GM18909 (cell line): ENCODE measurements around the gene CD14.
"Not testable (repeated sequence)": the region's sequence is repeated elsewhere in the genome, so short reads cannot be mapped to it uniquely, and the experiment has no call there.

ENCODE experiments used
- ATAC-seq: cut with Tn5 transposase; IDR thresholded peaks from one replicate; pipeline ENCODE4 v1.9.1; 2021; ENCODE audit warnings: mild to moderate bottlenecking; ENCODE audit not compliant: unreplicated experiment, poor library complexity

CD14 gene

GRCh38 chr5:140635291-140636257, 2.6 kb upstream of the CD14 start:
- ATAC-seq: no peak

GRCh38 chr5:140634103-140634502, 1.1 kb upstream of the CD14 start:
- no peak for ATAC-seq

- ATAC-seq: no peak
Observed at GRCh38 chr5:140633501-140633900, 526 bp upstream of the CD14 start.

- ATAC-seq: peak; percentile 72
Observed at GRCh38 chr5:140632366-140633020, 482 bp downstream of the CD14 start.

- ATAC-seq: peak; percentile 46
Observed at GRCh38 chr5:140631831-140632365, 1.1 kb downstream of the CD14 start.

- ATAC-seq: no peak
Observed at GRCh38 chr5:140631036-140631417, 1.9 kb downstream of the CD14 start.

GRCh38 chr5:140630292-140631035, 2.5 kb downstream of the CD14 start:
- no peak for ATAC-seq

- ATAC-seq: no peak
Observed at GRCh38 chr5:140628711-140629110, 4.3 kb downstream of the CD14 start.

GRCh38 chr5:140627972-140628371, 5.0 kb downstream of the CD14 start:
- no peak for ATAC-seq

GRCh38 chr5:140624886-140625285, 8.1 kb downstream of the CD14 start:
- ATAC-seq: not testable (repeated sequence)

- ATAC-seq: not testable (repeated sequence)
Observed at GRCh38 chr5:140623061-140623460, 9.9 kb downstream of the CD14 start.

- ATAC-seq: no peak
Observed at GRCh38 chr5:140622301-140622700, 10.7 kb downstream of the CD14 start.

GRCh38 chr5:140611020-140611521, 21.9 kb downstream of the CD14 start:
- no peak for ATAC-seq

- no peak for ATAC-seq
Observed at GRCh38 chr5:140609126-140609525, 23.8 kb downstream of the CD14 start.

- ATAC-seq: no peak
Observed at GRCh38 chr5:140608722-140609121, 24.3 kb downstream of the CD14 start.

GRCh38 chr5:140607031-140607430, 25.9 kb downstream of the CD14 start:
- ATAC-seq: no peak

- ATAC-seq: no peak
Observed at GRCh38 chr5:140605879-140606278, 27.1 kb downstream of the CD14 start.

GRCh38 chr5:140603734-140604133, 29.2 kb downstream of the CD14 start:
- ATAC-seq: no peak

- ATAC-seq: not testable (repeated sequence)
Observed at GRCh38 chr5:140603446-140603698, 29.6 kb downstream of the CD14 start.

GRCh38 chr5:140602147-140602546, 30.8 kb downstream of the CD14 start:
- ATAC-seq: no peak

GRCh38 chr5:140600096-140600495, 32.9 kb downstream of the CD14 start:
- no peak for ATAC-seq
